ENCODE measurements around the gene RELB. TPM values are rescaled to one million over a fixed set of nuclear protein-coding genes. Genes with fewer than 3 reads are reported as not detected.

The RELB gene
- total RNA-seq, 4 donors from 2014 or later, result 5.8 to 26.5 (median 13.5) TPM

DNA sequence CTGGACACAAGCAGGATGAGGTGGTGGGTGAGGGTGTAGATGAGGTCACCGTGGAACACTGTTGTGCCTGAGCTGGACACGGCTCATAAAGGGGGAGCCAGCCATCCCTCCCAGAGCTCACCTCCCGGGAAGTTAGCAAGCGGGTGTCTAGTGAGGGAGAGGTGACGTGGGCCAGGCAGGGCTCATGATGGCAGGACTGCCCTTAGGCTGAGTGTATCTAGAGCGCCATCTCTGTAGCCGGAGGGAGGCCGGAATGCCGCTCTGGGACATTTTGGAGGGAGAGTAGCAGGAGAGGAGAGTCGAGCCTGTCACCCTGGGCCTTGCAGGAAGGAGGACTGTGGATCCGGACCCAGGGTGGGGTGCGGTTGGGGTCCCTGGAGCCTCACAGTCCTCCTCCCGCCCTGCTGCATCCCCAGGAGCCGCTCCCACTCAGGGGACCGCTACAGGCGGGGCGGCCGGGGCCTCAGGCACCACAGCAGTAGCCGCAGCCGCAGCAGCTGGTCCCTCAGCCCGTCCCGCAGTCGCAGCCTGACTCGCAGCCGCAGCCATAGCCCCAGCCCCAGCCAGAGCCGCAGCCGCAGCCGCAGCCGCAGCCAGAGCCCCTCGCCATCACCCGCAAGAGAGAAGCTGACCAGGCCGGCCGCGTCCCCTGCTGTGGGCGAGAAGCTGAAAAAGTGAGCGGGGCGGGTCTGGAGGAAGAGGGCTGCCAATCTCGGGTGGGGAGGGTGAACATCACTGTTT is 65.8 kb downstream of the RELB start:
- DNase-seq (ENCODE audit: low spot score) (no peak), ATAC-seq (ENCODE audit: low FRiP score) (no peak)
- TF ChIP-seq, protein P1, sequence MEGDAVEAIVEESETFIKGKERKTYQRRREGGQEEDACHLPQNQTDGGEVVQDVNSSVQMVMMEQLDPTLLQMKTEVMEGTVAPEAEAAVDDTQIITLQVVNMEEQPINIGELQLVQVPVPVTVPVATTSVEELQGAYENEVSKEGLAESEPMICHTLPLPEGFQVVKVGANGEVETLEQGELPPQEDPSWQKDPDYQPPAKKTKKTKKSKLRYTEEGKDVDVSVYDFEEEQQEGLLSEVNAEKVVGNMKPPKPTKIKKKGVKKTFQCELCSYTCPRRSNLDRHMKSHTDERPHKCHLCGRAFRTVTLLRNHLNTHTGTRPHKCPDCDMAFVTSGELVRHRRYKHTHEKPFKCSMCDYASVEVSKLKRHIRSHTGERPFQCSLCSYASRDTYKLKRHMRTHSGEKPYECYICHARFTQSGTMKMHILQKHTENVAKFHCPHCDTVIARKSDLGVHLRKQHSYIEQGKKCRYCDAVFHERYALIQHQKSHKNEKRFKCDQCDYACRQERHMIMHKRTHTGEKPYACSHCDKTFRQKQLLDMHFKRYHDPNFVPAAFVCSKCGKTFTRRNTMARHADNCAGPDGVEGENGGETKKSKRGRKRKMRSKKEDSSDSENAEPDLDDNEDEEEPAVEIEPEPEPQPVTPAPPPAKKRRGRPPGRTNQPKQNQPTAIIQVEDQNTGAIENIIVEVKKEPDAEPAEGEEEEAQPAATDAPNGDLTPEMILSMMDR (IDR thresholded peaks at IDR 0.05), result no peak

DNA sequence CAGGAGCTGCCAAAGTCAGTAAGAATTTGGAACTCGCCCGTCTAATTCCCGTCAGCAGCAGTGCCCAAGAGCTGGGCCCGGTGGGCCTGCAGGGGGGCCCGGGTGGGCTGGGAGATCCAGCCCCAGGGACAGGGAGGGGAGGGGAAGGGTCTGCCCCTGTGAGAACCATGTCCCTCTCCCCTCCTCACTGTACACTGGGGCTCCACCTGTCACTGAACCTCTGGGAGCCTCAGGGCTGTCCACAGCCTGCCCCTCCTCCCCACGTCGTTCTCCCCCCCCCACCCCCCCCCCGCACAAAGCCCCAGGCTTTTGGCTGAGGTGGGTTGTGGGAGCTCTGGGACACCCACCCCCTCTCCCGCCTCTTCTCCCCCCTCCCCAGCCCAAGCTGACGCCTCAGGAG is 66.8 kb downstream of the RELB start:
- DNase-seq (ENCODE audit: low spot score), result no peak
- no peak for ATAC-seq (ENCODE audit: low FRiP score)
- TF ChIP-seq, protein P1 (IDR thresholded peaks at IDR 0.05), result no peak

DNA sequence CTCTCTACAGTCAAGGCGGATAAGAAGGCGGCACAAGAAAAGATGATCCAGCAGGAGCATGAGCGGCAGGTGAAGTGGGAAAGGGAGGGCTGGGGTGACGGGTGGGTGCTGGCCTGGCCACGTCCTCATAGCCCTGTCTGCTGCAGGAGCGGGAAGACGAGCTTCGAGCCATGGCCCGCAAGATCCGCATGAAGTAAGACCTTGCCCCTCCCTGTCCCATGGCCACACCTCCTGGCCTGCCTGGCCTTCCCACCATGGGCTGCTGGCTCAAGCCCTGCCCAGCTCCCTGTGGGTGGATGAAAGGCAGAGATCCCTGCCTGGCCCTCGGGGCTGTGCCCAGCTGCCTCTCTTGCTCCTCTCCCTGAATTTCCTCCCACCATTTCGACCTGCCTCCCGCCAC is 67.8 kb downstream of the RELB start:
- DNase-seq (ENCODE audit: low spot score) (no peak), ATAC-seq (ENCODE audit: low FRiP score) (no peak)
- TF ChIP-seq, protein P1 (IDR thresholded peaks at IDR 0.05), result no peak

DNA sequence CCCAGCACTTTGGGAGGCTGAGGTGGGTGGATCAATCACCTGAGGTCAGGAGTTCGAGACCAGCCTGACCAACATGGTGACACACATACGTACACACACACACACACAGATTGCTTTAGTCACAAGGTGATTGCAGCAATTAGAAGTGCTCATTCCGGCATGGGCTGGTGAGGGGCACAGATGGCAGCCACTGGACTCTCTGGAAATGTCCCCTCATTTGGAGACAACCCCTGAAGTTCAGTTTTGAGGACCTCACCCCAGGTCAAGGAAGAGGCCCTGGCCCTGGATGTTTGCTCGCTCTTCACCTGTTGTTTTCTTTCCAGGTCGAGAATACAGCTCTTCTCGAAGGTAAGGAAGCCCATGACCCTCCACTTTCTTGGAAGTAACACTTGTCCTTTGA is 69.0 kb downstream of the RELB start:
- DNase-seq (ENCODE audit: low spot score) (no peak), ATAC-seq (ENCODE audit: low FRiP score) (no peak)
- TF ChIP-seq, protein P1 (IDR thresholded peaks at IDR 0.05), result no peak

DNA sequence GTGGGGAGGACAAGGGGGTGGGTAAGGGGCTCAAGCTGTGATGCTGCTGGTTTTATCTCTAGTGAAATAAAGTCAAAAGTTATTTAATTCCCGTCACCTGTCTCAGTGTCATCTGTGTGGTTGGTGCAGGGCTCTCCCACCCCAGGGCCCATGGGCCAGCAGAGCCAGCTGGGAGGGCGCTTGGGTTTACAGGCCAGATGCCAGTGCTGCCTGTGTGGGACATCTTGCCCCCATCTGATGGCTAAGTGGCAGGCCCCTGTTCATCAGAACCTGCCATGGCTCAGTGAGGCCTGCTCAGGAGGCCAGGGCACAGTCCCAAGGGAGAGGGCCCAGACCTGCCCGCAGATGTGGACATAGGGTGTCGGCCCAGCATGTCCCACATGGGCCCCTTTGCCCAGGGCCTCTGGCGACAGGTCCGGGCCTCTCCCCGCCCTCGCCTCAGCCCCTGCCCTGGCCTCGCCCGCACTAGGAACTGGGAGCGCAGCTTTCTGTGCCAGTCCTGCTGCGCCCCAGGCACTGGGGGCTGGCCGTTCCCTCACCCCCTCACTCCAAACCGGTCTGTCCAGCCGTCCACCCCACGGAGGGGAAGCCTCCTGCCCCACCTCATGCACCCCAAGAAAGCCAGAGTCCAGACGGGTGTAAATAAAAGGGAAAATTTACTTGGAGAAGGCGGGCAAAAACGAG is 69.7 kb downstream of the RELB start:
- TF ChIP-seq, protein P1 (IDR thresholded peaks at IDR 0.05), result no peak
- DNase-seq (ENCODE audit: low spot score) (no peak), ATAC-seq (ENCODE audit: low FRiP score) (no peak)

DNA sequence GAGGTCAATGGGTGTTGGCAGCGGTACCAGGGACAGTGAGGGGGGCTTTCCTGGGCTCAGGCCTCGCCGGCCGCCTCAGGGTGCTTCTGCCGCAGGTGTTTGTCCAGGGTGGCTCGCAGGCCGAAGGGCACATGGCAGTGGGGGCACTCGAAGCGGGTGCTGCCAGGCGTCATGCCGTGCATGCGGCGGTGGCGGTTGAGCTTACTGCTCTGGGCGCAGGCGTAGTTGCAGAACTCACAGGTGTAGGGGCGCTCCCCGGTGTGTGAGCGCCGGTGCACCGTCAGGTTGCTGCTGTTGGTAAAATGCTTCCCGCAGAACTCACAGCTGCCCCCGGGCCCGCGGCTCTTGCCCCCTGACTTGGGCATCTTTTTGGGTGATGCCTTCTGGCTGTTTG is 70.3 kb downstream of the RELB start:
- ATAC-seq (ENCODE audit: low FRiP score), result no peak
- TF ChIP-seq, protein P1 (IDR thresholded peaks at IDR 0.05), result no peak
- no peak for DNase-seq (ENCODE audit: low spot score)

All from omental fat pad (tissue), 4 donors.